Astrocyte of the hippocampus (primary cell): ENCODE measurements around the gene HOATZ.

Source experiments
- DNase-seq: peaks from one replicate; pipeline ENCODE4 v3.0.0; 2011; ENCODE audit warnings: low read depth, low spot score

HOATZ gene

GRCh38 chr11:111521135-111521534 lies 6.6 kb downstream of the HOATZ start:
- peak; percentile 54 for DNase-seq

- no peak for DNase-seq
Observed at GRCh38 chr11:111522426-111522825, 7.8 kb downstream of the HOATZ start.

GRCh38 chr11:111523343-111523742 lies 8.8 kb downstream of the HOATZ start:
- no peak for DNase-seq

- no peak for DNase-seq
Observed at GRCh38 chr11:111524056-111524455, 9.5 kb downstream of the HOATZ start.

GRCh38 chr11:111525456-111525855 lies 10.9 kb downstream of the HOATZ start:
- DNase-seq = no peak

GRCh38 chr11:111526501-111526900 lies 11.9 kb downstream of the HOATZ start:
- DNase-seq = peak; percentile 46

- no peak for DNase-seq
Observed at GRCh38 chr11:111527279-111527678, 12.7 kb downstream of the HOATZ start.

- no peak for DNase-seq
Observed at GRCh38 chr11:111528557-111528956, 14.0 kb downstream of the HOATZ start.

- peak; percentile 70 for DNase-seq
Observed at GRCh38 chr11:111530091-111530490, 15.5 kb downstream of the HOATZ start.

GRCh38 chr11:111531136-111531535 lies 16.6 kb downstream of the HOATZ start:
- no peak for DNase-seq

GRCh38 chr11:111531687-111532364 lies 17.2 kb downstream of the HOATZ start:
- DNase-seq = peak; percentile 79

GRCh38 chr11:111532365-111532709 lies 17.8 kb downstream of the HOATZ start:
- no peak for DNase-seq

- no peak for DNase-seq
Observed at GRCh38 chr11:111535281-111535680, 20.7 kb downstream of the HOATZ start.

- no peak for DNase-seq
Observed at GRCh38 chr11:111537336-111537860, 22.8 kb downstream of the HOATZ start.

GRCh38 chr11:111538407-111539114 lies 24.0 kb downstream of the HOATZ start:
- DNase-seq = no peak

- DNase-seq = no peak
Observed at GRCh38 chr11:111539426-111540113, 25.0 kb downstream of the HOATZ start.

- peak; percentile 91 for DNase-seq
Observed at GRCh38 chr11:111540114-111540936, 25.7 kb downstream of the HOATZ start, which contains the start of gene LAYN. Gene LAYN (plus strand): TSS chr11:111540720. CDS start chr11:111540844, 124 bp downstream.

GRCh38 chr11:111540937-111541253 lies 26.3 kb downstream of the HOATZ start:
- DNase-seq = no peak

GRCh38 chr11:111541254-111542061 lies 26.9 kb downstream of the HOATZ start:
- peak; percentile 84 for DNase-seq

GRCh38 chr11:111542606-111543275 lies 28.2 kb downstream of the HOATZ start:
- DNase-seq = peak; percentile 45
